ENCODE results near the gene BEND3.

GRCh38 chr6:107075951-107076381 lies 39.3 kb downstream of the BEND3 start:
- TF ChIP-seq CTCF (IDR thresholded peaks at IDR 0.05; ENCODE audit: low read length) (peak; percentile 16), EZH2 (optimal IDR thresholded peaks at IDR 0.05; ENCODE audit: low read depth, low read length) (no peak), EZH2phosphoT487 (IDR thresholded peaks at IDR 0.05; ENCODE audit: low read length) (no peak)

Data from MM.1S (cell line).